Measurements from ENCODE around the gene ABCC10. TPM values are rescaled to one million over a fixed set of nuclear protein-coding genes. Genes with fewer than 3 reads are reported as not detected.
"Not testable (repeated sequence)": the region's sequence is repeated elsewhere in the genome, so short reads cannot be mapped to it uniquely, and the experiment has no call there.

The ABCC10 gene
- total and polyA plus RNA-seq, 3 experiments from 2014 or later: 28.2 to 36.4 (median 35.8) TPM

DNA sequence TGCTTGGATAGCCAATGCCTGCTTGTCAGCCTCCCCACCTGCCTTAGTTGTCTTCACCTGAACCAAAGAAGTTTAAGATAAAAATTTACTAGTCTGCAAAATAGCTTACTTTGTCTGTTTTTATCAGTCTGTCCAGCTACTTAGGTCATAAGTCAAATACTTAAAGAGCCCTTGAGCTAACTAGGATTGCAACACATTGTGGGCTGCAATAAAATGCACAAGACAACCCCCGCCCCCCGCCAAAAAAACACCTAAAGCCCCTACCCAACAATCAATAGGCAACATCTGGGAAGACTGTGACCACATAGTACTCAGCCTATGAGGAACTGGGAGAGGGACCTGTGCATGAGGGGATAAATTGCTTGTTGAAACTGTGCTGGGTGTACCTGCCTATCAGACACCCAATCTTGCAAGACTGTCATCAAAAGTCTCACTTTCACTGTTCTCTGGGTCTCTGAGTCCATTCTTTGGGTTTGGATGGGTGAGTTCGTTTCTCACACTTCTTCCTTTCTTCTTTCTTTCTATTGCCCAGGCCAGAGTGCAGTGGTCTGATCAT is 27.3 kb upstream of the ABCC10 start:
- CTCF ChIA-PET: interaction anchor here (2.9 kb wide), 1 partner anchor 38 kb away, joined by 15 read pairs; no protein-coding TSS in a partner anchor
- Histone ChIP-seq H3K4me3 (ENCODE audit: low read length) (no peak overlapping the region), H3K4me1 (ENCODE audit: insufficient read depth, low read length) (no peaks in the 10 kb centered on the region), H3K27me3 (ENCODE audit: insufficient read depth, low read length, poor library complexity, severe bottlenecking) (no peaks in the 10 kb centered on the region), H3K27ac (ENCODE audit: low read depth, low read length) (no peak overlapping the region), H3K9me3 (ENCODE audit: low read length) (no peaks in the 10 kb centered on the region), H3K36me3 (ENCODE audit: insufficient read depth, low read length) (no peaks in the 10 kb centered on the region)
- Mint-ChIP-seq H3K27me3 (peaks cover 0 to 13% of the 10 kb centered on the region in 2 donors), H3K9me3 (no peaks in the 10 kb centered on the region), H3K27ac (peak overlapping the region in 1 of 8 donors; percentile 2), H3K4me3 (no peak overlapping the region), H3K36me3 (no peaks in the 10 kb centered on the region), H3K4me1 (peaks cover 0 to 6% (median 3%) of the 10 kb centered on the region in 3 donors)
- DNase-seq: no peak
- POLR2A ChIA-PET: no interaction called here

DNA sequence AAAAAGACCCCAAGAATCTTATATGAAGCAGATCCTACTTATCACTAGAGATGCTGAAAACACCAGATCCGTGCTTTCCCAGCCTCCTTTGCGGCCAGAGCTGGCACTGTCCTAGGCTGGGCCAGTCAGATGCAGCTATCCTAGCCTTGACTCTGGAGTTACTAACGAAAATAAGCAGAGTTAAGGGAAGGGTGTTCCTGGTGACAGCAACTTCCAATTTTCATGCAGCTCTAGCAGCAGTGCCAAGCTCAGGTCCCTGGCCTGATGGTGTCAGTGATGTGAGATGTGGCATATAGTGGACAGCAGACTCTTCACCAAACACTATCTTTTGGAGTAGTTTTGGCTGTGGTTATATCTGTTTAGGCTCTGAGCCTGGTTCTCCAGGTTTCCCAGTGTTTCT is 25.6 kb upstream of the ABCC10 start:
- Mint-ChIP-seq H3K36me3 (no peaks in the 10 kb centered on the region), H3K27me3 (peaks cover 0 to 21% of the 10 kb centered on the region in 2 donors), H3K9me3 (no peaks in the 10 kb centered on the region), H3K4me1 (peaks cover 0 to 6% (median 3%) of the 10 kb centered on the region in 3 donors), H3K27ac (no peak overlapping the region), H3K4me3 (no peak overlapping the region)
- Histone ChIP-seq H3K36me3 (ENCODE audit: insufficient read depth, low read length) (no peaks in the 10 kb centered on the region), H3K4me3 (ENCODE audit: low read length) (no peak overlapping the region), H3K27me3 (ENCODE audit: insufficient read depth, low read length, poor library complexity, severe bottlenecking) (no peaks in the 10 kb centered on the region), H3K9me3 (ENCODE audit: low read length) (no peaks in the 10 kb centered on the region), H3K27ac (ENCODE audit: low read depth, low read length) (no peak overlapping the region), H3K4me1 (ENCODE audit: insufficient read depth, low read length) (no peaks in the 10 kb centered on the region)
- ChIA-PET CTCF (interaction anchor here (0.9 kb wide), 1 partner anchor 93 kb away, joined by 3 read pairs; the partner anchor contains the start of gene CRIP3), POLR2A (no interaction called here)
- DNase-seq: no peak

- POLR2A ChIA-PET: no interaction called here
Measured at GRCh38 chr6:43402820-43403219, 24.5 kb upstream of the ABCC10 start.

GRCh38 chr6:43405354-43405753 is 22.0 kb upstream of the ABCC10 start:
- Mint-ChIP-seq H3K4me1 (no peaks in the 10 kb centered on the region), H3K4me3 (no peak overlapping the region), H3K27me3 (peaks cover 11 to 31% of the 10 kb centered on the region in 2 donors), H3K27ac (no peak overlapping the region), H3K36me3 (peaks cover 0 to 6% (median 0%) of the 10 kb centered on the region in 3 donors), H3K9me3 (no peaks in the 10 kb centered on the region)
- no peak for DNase-seq
- H3K9me3 ChIP-seq (ENCODE audit: low read length): no peaks in the 10 kb centered on the region
- POLR2A ChIA-PET: no interaction called here
- H3K4me1 ChIP-seq (ENCODE audit: insufficient read depth, low read length): no peaks in the 10 kb centered on the region
- H3K27me3 ChIP-seq (ENCODE audit: insufficient read depth, low read length, poor library complexity, severe bottlenecking): no peaks in the 10 kb centered on the region
- no peaks in the 10 kb centered on the region for H3K36me3 ChIP-seq (ENCODE audit: insufficient read depth, low read length)
- no peak overlapping the region for H3K27ac ChIP-seq (ENCODE audit: low read depth, low read length)
- H3K4me3 ChIP-seq (ENCODE audit: low read length): no peak overlapping the region
- CTCF ChIA-PET: interaction anchor here (1.0 kb wide), 1 partner anchor 90 kb away, joined by 3 read pairs; no protein-coding TSS in a partner anchor

More at GRCh38 chr6:43402820-43403219, 24.5 kb upstream of the ABCC10 start:
- Histone ChIP-seq H3K27ac (ENCODE audit: low read depth, low read length) (no peak overlapping the region), H3K4me1 (ENCODE audit: insufficient read depth, low read length) (no peaks in the 10 kb centered on the region), H3K4me3 (ENCODE audit: low read length) (no peak overlapping the region), H3K27me3 (ENCODE audit: insufficient read depth, low read length, poor library complexity, severe bottlenecking) (no peaks in the 10 kb centered on the region), H3K9me3 (ENCODE audit: low read length) (no peaks in the 10 kb centered on the region), H3K36me3 (ENCODE audit: insufficient read depth, low read length) (no peaks in the 10 kb centered on the region)
- Mint-ChIP-seq H3K36me3 (peaks cover 0 to under 1% (median 0%) of the 10 kb centered on the region in 3 donors), H3K4me3 (no peak overlapping the region), H3K4me1 (peaks cover 0 to 2% (median 2%) of the 10 kb centered on the region in 3 donors), H3K27me3 (peaks cover 5 to 26% of the 10 kb centered on the region in 2 donors), H3K9me3 (no peaks in the 10 kb centered on the region), H3K27ac (no peak overlapping the region)
- CTCF ChIA-PET: no interaction called here
- no peak for DNase-seq

- peaks cover 11 to 38% of the 10 kb centered on the region in 2 donors for H3K27me3 Mint-ChIP-seq
- H3K9me3 Mint-ChIP-seq: no peaks in the 10 kb centered on the region
- no peaks in the 10 kb centered on the region for H3K4me1 ChIP-seq (ENCODE audit: insufficient read depth, low read length)
- H3K27me3 ChIP-seq (ENCODE audit: insufficient read depth, low read length, poor library complexity, severe bottlenecking): no peaks in the 10 kb centered on the region
- peaks cover 0 to 6% (median 0%) of the 10 kb centered on the region in 3 donors for H3K36me3 Mint-ChIP-seq
- no peak overlapping the region for H3K4me3 Mint-ChIP-seq
- H3K9me3 ChIP-seq (ENCODE audit: low read length): no peaks in the 10 kb centered on the region
- ChIA-PET CTCF (no interaction called here), POLR2A (no interaction called here)
- H3K27ac ChIP-seq (ENCODE audit: low read depth, low read length): no peak overlapping the region
- no peaks in the 10 kb centered on the region for H3K36me3 ChIP-seq (ENCODE audit: insufficient read depth, low read length)
- H3K4me1 Mint-ChIP-seq: no peaks in the 10 kb centered on the region
- DNase-seq: no peak
- H3K4me3 ChIP-seq (ENCODE audit: low read length): no peak overlapping the region
- peak overlapping the region in 1 of 8 donors; percentile 32 for H3K27ac Mint-ChIP-seq
Measured at GRCh38 chr6:43407296-43407695, 20.0 kb upstream of the ABCC10 start.

DNA sequence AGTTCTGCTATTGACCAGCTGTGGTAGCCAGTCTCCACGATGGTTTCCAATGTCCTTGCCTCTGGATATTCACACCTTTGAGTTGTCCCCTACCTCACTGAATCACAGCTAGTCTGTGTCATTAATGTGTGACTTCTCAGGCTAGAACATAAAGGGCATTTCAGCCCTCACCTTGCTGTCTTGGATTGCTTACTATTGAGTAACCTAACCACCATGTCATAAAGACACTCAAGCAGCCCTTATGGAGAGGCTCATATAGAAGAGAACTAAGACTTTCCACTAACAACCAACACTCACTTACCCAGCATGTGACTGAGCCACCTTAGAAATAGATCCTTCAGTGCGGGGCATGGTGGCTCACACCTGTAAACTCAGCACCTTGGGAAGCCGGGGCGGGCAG is 19.1 kb upstream of the ABCC10 start:
- Histone ChIP-seq H3K4me3 (ENCODE audit: low read length) (no peak overlapping the region), H3K36me3 (ENCODE audit: insufficient read depth, low read length) (no peaks in the 10 kb centered on the region), H3K4me1 (ENCODE audit: insufficient read depth, low read length) (no peaks in the 10 kb centered on the region), H3K27ac (ENCODE audit: low read depth, low read length) (no peak overlapping the region), H3K27me3 (ENCODE audit: insufficient read depth, low read length, poor library complexity, severe bottlenecking) (no peaks in the 10 kb centered on the region), H3K9me3 (ENCODE audit: low read length) (no peaks in the 10 kb centered on the region)
- H3K36me3 Mint-ChIP-seq: peaks cover 0 to 6% (median 0%) of the 10 kb centered on the region in 3 donors
- no peaks in the 10 kb centered on the region for H3K4me1 Mint-ChIP-seq
- DNase-seq: no peak
- CTCF ChIA-PET: no interaction called here
- H3K27ac Mint-ChIP-seq: no peak overlapping the region
- no peak overlapping the region for H3K4me3 Mint-ChIP-seq
- POLR2A ChIA-PET: no interaction called here
- H3K27me3 Mint-ChIP-seq: peaks cover 11 to 39% of the 10 kb centered on the region in 2 donors
- H3K9me3 Mint-ChIP-seq: no peaks in the 10 kb centered on the region

DNA sequence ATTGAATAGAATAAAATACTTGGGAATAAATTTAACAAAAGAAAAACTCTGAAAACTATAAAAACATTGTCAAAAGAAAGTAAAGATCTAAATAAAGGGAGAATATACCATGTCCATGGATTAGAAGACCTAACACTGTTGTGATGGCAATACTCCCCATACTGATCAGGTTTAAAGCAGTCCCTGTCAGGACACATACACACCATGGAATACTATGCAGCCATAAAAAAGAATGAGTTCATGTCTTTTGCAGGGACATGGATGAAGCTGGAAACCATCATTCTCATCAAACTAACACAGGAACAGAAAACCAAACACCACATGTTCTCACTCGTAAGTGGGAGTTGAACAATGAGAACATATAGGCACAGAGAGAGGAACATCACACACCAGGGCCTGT is 16.6 kb upstream of the ABCC10 start:
- H3K27me3 Mint-ChIP-seq: peaks cover 11 to 22% of the 10 kb centered on the region in 2 donors
- H3K36me3 ChIP-seq (ENCODE audit: insufficient read depth, low read length); DNase-seq; H3K4me3 Mint-ChIP-seq; H3K4me1 Mint-ChIP-seq; POLR2A ChIA-PET; H3K36me3 Mint-ChIP-seq; H3K4me1 ChIP-seq (ENCODE audit: insufficient read depth, low read length); H3K27ac Mint-ChIP-seq; H3K4me3 ChIP-seq (ENCODE audit: low read length); H3K27me3 ChIP-seq (ENCODE audit: insufficient read depth, low read length, poor library complexity, severe bottlenecking); H3K27ac ChIP-seq (ENCODE audit: low read depth, low read length); H3K9me3 Mint-ChIP-seq; CTCF ChIA-PET; H3K9me3 ChIP-seq (ENCODE audit: low read length): not testable (repeated sequence)

- Mint-ChIP-seq H3K4me3 (no peak overlapping the region), H3K27me3 (peaks cover 8 to 13% of the 10 kb centered on the region in 2 donors), H3K4me1 (no peaks in the 10 kb centered on the region), H3K27ac (no peak overlapping the region), H3K9me3 (no peaks in the 10 kb centered on the region), H3K36me3 (peaks cover 0 to 6% (median 0%) of the 10 kb centered on the region in 3 donors)
- Histone ChIP-seq H3K27ac (ENCODE audit: low read depth, low read length) (no peak overlapping the region), H3K27me3 (ENCODE audit: insufficient read depth, low read length, poor library complexity, severe bottlenecking) (no peaks in the 10 kb centered on the region), H3K4me1 (ENCODE audit: insufficient read depth, low read length) (no peaks in the 10 kb centered on the region), H3K9me3 (ENCODE audit: low read length) (no peaks in the 10 kb centered on the region), H3K36me3 (ENCODE audit: insufficient read depth, low read length) (no peaks in the 10 kb centered on the region), H3K4me3 (ENCODE audit: low read length) (no peak overlapping the region)
- ChIA-PET CTCF (no interaction called here), POLR2A (no interaction called here)
- no peak for DNase-seq
Measured at GRCh38 chr6:43412541-43412940, 14.8 kb upstream of the ABCC10 start.

All from CD8-positive, alpha-beta memory T cell (primary cell).